PC-9 (cell line): ENCODE data around the gene PBX2.

ENCODE experiments used
- CTCF ChIP-seq: fragments of 200-600 bp; sonication (generic); conservative IDR thresholded peaks from 2 replicates; pipeline ENCODE4 v1.6.1; 2017; ENCODE audit warnings: mixed run types, antibody characterized with exemption, mild to moderate bottlenecking, moderate library complexity
- EZH2 ChIP-seq: fragments of 200-600 bp; sonication (generic); IDR thresholded peaks from 2 replicates; pipeline ENCODE4 v1.8.0; 2017; ENCODE audit warnings: antibody characterized with exemption, low read depth

DNA sequence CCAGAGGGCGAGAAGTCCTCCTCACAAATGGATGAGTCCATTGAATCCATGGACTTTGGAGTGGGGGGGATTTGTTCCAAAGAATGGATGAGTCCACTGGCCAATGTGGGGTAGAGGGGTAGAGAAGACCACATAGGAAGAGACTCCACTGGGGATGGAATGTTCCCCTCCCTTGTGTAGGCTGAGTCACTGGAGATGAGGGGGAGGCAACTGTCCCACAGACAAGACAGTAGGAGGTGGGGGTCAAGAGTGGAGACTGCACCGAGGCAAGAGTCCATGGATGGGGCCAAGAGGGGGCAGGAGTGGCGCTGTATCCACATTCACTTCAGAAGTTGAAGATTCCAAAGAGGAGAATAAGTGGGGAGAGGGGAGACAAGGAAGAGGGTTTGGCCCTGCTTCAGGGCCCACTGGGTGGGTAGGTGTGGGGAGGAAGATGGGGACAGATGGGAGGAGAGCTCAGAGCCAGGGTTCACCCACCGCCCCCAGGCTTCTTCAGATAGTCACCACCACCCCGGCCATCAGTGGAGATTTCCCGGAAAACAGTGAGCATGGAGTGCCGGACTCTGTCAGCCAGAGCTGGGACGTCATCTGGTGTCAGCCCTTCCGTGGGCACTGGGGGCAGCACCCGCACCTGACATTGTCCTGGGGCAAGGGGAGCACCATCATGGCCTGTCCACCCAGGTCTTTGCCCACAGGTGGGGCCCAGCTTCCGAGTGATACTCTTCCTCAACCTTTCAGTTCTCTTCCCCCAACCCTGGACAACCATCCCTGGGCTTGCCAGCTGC lies 21.0 kb downstream of the PBX2 start:
- TF ChIP-seq EZH2 (no peak), CTCF (no peak)
